ENCODE data around the gene WRNIP1.

The WRNIP1 gene

DNA sequence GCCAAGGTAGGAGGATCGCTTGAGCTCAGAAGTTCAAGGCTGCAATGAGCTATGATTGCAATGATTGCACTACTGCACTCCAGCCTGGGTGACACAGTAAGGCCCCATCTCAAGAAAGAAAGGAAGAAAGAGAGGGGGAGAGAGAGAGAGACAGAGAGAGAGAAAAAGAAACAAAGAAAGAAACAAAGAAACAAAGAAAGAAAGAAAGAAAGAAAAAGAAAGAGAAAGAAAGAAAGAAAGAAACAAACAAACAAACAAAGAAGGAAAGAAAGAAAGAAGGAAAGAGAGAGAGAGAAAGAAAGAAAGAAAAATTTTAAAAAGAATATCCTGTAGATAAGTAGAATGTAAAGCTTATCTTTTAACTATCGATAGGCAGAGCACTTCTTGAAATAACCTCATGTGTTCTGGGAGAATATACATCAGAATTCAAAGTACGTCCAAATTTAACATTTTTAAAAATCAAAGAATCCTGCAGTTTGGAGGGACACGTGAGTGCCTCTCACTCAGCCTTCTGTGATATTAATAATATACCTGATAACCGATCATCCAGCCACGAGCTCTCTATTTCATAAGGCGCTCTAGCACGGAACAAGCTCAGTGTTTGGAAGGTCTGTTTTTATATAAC lies 39.7 kb upstream of the WRNIP1 start:
- no peak for DNase-seq (ENCODE audit: low spot score)
- H3K4me3 ChIP-seq, result no peak overlapping the region
- TF ChIP-seq, protein P1, sequence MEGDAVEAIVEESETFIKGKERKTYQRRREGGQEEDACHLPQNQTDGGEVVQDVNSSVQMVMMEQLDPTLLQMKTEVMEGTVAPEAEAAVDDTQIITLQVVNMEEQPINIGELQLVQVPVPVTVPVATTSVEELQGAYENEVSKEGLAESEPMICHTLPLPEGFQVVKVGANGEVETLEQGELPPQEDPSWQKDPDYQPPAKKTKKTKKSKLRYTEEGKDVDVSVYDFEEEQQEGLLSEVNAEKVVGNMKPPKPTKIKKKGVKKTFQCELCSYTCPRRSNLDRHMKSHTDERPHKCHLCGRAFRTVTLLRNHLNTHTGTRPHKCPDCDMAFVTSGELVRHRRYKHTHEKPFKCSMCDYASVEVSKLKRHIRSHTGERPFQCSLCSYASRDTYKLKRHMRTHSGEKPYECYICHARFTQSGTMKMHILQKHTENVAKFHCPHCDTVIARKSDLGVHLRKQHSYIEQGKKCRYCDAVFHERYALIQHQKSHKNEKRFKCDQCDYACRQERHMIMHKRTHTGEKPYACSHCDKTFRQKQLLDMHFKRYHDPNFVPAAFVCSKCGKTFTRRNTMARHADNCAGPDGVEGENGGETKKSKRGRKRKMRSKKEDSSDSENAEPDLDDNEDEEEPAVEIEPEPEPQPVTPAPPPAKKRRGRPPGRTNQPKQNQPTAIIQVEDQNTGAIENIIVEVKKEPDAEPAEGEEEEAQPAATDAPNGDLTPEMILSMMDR (IDR thresholded peaks at IDR 0.05), result no peak
- no peak overlapping the region for H3K27ac ChIP-seq

DNA sequence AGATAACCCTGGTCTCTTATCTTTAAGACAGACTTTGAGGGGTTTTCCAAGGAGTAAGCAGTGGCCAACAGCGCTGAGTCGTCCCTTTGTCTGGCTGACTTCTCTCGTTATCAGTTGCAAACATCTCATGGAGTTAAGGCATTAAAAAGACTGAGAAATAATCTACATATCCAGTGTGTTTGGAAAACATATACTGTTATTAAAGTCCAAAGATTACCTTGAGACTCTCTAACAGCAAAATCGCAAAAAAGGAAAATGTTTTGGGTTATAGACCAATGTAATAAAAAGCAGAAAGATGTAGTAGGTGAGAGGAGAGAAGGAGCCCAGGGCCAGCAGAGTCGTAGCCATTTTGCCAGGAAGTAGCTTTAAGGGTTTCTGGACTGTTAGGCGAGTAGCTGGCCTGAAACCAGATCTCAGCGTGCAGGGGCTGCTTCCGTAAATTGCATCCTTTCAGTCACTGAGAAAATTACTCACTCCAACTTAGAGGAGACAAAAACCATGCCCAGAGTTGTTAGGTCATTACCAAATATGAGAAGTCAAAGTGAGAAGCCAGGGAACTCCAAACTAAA lies 39.1 kb upstream of the WRNIP1 start:
- TF ChIP-seq, protein P1 (IDR thresholded peaks at IDR 0.05), result no peak
- Histone ChIP-seq H3K27ac (no peak overlapping the region), H3K4me3 (no peak overlapping the region)
- DNase-seq (ENCODE audit: low spot score), result no peak

DNA sequence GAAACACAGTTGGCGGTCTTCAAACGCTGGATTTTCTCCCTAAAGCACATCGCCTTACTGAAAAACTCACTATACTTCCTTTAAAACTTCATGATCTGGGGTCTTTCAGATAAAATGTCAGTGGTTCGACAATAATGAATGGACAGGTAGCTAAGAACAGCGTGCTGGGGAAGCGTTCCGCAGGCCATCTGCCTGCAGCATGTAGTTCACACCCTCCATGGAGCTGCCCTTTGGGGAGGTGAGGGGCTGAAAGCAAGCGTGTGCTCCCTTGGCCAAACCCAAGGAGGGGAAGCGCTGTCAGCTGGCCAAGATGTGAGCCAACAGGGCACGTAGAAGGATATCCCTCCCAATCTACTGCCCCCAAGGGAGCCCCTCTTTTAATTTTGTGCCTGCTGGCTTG lies 35.3 kb upstream of the WRNIP1 start:
- Histone ChIP-seq H3K4me3 (no peak overlapping the region), H3K27ac (no peak overlapping the region)
- TF ChIP-seq, protein P1 (IDR thresholded peaks at IDR 0.05), result no peak
- no peak for DNase-seq (ENCODE audit: low spot score)

DNA sequence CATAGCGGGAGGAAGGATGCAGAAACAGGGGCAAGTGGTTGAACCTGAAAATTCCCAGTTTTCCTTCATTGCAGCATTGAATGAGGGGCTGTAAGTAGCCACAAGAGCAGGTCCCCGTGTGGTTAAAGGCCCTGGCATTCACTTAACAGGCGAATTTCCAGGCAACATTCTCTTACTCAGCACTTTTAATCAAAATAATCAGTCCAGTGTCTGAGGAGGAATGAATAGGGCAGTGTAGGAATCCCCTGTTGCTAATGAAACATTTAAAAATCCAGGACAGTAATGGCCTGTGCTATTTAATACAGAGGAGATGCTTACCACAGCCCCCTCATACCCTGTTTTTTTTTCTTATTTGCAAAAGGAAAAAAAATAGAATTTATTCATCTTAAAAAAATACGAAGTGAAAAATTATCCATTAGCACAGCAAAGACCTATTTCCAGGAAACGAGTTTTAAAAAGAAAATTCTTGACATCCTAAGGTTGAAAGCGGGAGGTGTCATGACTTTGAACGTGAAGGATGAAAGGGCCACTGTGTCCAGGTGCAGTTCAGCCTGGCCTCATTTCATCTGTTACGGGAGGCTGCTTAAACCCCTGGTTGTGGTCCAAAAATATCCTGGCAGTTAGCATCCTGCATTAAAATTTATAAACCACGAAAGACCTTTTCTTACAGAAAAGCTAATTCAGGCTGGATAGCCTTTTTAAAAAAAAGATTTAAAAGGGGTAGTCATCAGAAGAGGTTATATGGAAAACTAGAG lies 34.7 kb upstream of the WRNIP1 start:
- TF ChIP-seq, protein P1 (IDR thresholded peaks at IDR 0.05), result no peak
- no peak overlapping the region for H3K4me3 ChIP-seq
- no peak overlapping the region for H3K27ac ChIP-seq
- no peak for DNase-seq (ENCODE audit: low spot score)

DNA sequence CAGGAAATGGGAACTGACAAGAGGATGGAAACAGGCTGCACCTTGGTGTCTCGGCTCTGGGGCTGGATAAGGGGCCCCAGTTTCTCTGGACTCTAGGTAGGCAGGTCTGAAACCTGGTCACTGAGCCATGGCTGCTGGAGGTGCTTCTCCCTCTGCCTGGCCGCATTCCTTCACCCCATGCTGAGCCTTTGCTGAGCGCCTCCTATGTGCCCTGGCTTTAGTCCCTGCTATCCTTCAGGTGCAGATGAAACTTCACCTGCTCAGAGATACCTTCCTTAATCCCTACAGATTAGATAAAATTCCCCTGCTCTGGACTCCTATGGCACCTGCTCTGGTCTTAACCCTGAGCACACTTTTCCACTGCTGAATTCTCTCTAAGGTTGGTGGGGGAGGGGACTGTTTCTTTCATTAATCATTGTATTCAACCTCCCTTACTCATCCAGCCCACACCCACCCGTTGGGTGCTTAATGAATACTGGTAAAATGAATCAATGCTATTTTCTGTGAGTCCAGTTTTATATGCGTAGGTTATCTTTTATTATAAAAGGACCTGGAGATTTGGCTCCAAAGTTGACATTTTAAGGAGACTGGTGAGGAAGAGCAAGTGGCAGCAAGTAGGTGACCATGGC lies 33.8 kb upstream of the WRNIP1 start:
- no peak overlapping the region for H3K27ac ChIP-seq
- TF ChIP-seq, protein P1 (IDR thresholded peaks at IDR 0.05), result no peak

DNA sequence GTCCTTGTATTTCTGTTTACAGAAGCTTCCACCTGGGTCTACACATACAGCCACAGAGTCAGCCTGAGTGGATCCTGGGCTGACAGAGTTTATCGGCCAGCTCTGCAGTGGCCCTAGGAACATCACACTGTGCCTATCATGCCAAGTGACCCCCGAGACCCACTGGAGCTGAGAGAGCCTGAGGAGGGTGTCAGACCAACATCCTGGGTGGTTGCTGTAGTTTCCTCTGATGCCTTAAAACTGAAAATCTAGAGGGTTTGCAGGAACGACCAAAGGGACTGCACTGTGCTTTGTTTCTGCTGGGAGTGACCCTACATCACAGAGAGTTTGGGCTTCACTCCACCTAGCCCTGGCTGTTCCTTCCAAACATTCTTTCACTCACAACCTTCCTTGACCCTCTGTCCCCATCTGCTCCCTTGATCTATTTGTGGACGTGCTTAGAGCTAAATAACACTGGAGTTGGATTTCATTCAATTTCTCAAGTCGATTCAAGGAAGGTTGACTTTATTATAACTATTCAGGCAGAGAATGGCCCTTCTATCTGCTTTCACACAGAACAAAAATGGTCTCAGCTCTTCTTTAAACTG lies 32.6 kb upstream of the WRNIP1 start:
- DNase-seq (ENCODE audit: low spot score), result no peak
- H3K27ac ChIP-seq, result peak overlapping the region in 1 of 2 donors; percentile 4
- TF ChIP-seq, protein P1 (IDR thresholded peaks at IDR 0.05), result no peak
- no peak overlapping the region for H3K4me3 ChIP-seq

More for the DNA sequence above, 33.8 kb upstream of the WRNIP1 start:
- no peak overlapping the region for H3K4me3 ChIP-seq
- DNase-seq (ENCODE audit: low spot score), result no peak

All from coronary artery (tissue), 2 donors.